Right cardiac atrium (tissue), 5 donors: ENCODE data around the gene APBB1. TPM values are rescaled to one million over a fixed set of nuclear protein-coding genes. Genes with fewer than 3 reads are reported as not detected.

ENCODE experiments used
- ATAC-seq, 2 donors: fragments of 200-7000 bp; cut with Tn5 transposase; one replicate each; pipeline versions ENCODE4 v1.8.0 to v1.9.1; 2020; ENCODE audit warnings: moderate library complexity in 2 of 2, mild to moderate bottlenecking in 1 of 2
- DNase-seq, 3 donors: peaks; one replicate each; pipeline ENCODE4 v3.0.0-alpha.2; 2020
- H3K27ac ChIP-seq: one replicate; pipeline ENCODE4 v1.5.1; 2013; ENCODE audit warnings: mild to moderate bottlenecking, low read length, control low read depth, moderate library complexity
- H3K27me3 ChIP-seq: one replicate; pipeline ENCODE4 v1.6.1; 2013; ENCODE audit not compliant: control insufficient read depth, insufficient read depth
- H3K4me1 ChIP-seq: one replicate; pipeline ENCODE4 v1.6.1; 2013; ENCODE audit warnings: low read length; ENCODE audit not compliant: control insufficient read depth, insufficient read depth
- H3K4me3 ChIP-seq: one replicate; pipeline ENCODE4 v1.5.1; 2013; ENCODE audit warnings: low read length, control low read depth
- H3K9me3 ChIP-seq: one replicate; pipeline ENCODE4 v1.6.1; 2013; ENCODE audit warnings: low read length; ENCODE audit not compliant: control insufficient read depth
- WGBS: extraction: QIAGEN DNeasy Blood & Tissue Kit; methylation state at CpG from one replicate; pipeline ENCODE4 v1.1.7; 2013; 5-methylcytosine and 5-hydroxymethylcytosine counted together
- intact Hi-C, 4 donors: fragments of 100-400 bp; cut with DNase I; formaldehyde crosslinking; loops; one replicate each; pipeline versions ENCODE4 v1.11.0 to v1.14.0; 2022 to 2023
- polyA plus RNA-seq: library from polyadenylated mRNA; stranded (reverse); fragments of 200-250 nt; gene quantifications from one replicate; pipeline ENCODE4 v1.2.3, GENCODE V29; 2013
- total RNA-seq, 4 donors: library from RNA; stranded (reverse); fragmentation: NEBNext Ultra II Directional; extraction: Animal tissue kit (Norgen Biotek cat#: 25700); gene quantifications; one replicate each; pipeline ENCODE4 v1.2.1, GENCODE V29; 2021
- donor health status: healthy with polysubstance abuse.
- donor health status: DM: no; HTN: yes; CAD: no.
- donor health status: DM: no; HTN: no; CAD: no.
- donor health status: DM: no; HTN: yes; CAD: no; lungs with severe emphysema.
- donor health status: DM: yes; HTN: yes; CAD: no.

Gene APBB1
- total and polyA plus RNA-seq, 5 donors = 70.6 to 83.9 (median 82.1) TPM

GRCh38 chr11:6418557-6419008 is 311 bp downstream of the APBB1 start:
- DNase-seq (peak; percentile 30 to 75 (median 74)), ATAC-seq (peak; percentile 56 to 60)
- Histone ChIP-seq H3K9me3 (no peaks in the 10 kb centered on the region), H3K4me1 (peaks cover 11% of the 10 kb centered on the region), H3K27ac (peak overlapping the region; percentile 78), H3K27me3 (no peaks in the 10 kb centered on the region), H3K4me3 (peak overlapping the region; percentile 99)
- under 1% methylated on average over 38 of the region's 38 CpGs for WGBS
- intact Hi-C loops = no loop called here

GRCh38 chr11:6417907-6418556 is 862 bp downstream of the APBB1 start:
- no peak for DNase-seq
- no peak overlapping the region for H3K27ac ChIP-seq
- no peaks in the 10 kb centered on the region for H3K9me3 ChIP-seq
- H3K4me3 ChIP-seq = peak overlapping the region; percentile 99
- WGBS = 19% methylated on average over 7 of the region's 7 CpGs
- intact Hi-C loops = no loop called here
- ATAC-seq = peak in 1 of 2 donors; percentile 6
- no peaks in the 10 kb centered on the region for H3K27me3 ChIP-seq
- peaks cover 11% of the 10 kb centered on the region for H3K4me1 ChIP-seq

DNA sequence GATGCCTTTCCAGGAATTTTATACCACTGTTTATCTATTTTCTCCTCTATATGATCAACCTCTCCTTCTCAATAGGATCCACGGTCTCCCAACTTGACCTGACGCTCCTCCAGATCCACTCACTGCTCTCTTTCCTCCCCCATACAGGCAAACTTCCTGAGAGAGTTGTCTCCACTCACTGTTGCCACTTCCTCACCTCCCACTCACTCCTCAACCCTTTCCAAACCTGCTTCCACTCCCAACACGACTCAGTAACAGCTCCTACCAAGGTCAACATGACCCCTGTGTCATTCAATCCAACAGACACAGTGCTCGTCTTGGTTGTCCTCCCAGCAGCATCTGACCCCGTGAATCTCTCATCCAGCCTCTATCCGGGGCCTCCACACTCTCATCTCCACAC is 3.1 kb downstream of the APBB1 start:
- ATAC-seq (no peak), DNase-seq (no peak)
- WGBS = 61% methylated on average over 6 of the region's 6 CpGs
- Histone ChIP-seq H3K27ac (no peak overlapping the region), H3K9me3 (no peaks in the 10 kb centered on the region), H3K4me1 (peaks cover 11% of the 10 kb centered on the region), H3K27me3 (no peaks in the 10 kb centered on the region), H3K4me3 (no peak overlapping the region)
- intact Hi-C loops = no loop called here

DNA sequence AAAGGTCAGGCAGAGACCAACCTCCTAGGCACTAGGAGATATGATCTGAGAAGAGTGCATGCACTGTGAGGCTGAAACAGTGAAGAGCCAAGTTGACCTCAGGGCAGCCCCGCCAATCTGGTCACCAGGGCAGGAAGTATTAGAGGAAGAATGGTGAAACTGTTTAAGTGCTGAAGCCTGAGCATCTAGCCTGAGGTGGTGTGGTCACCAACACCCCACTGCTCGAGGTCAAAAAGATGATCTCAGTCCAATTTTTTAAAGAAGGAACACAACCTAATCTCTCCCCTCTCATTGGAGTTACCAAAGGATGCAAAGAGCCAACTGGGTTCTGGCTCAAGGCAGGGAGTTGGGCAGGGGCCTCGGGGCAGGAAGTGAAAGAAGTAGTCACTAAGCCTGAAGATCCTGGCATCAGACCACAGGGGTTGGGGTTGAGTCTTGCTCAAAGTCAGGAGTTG is 4.0 kb downstream of the APBB1 start:
- Histone ChIP-seq H3K4me1 (peaks cover 11% of the 10 kb centered on the region), H3K4me3 (no peak overlapping the region), H3K27ac (no peak overlapping the region), H3K9me3 (no peaks in the 10 kb centered on the region), H3K27me3 (no peaks in the 10 kb centered on the region)
- intact Hi-C loops = no loop called here
- 72% methylated on average over 3 of the region's 3 CpGs for WGBS
- no peak for ATAC-seq
- DNase-seq = no peak

- no peak for DNase-seq
- peaks cover 11% of the 10 kb centered on the region for H3K4me1 ChIP-seq
- H3K27me3 ChIP-seq = no peaks in the 10 kb centered on the region
- no peak overlapping the region for H3K4me3 ChIP-seq
- intact Hi-C loops = no loop called here
- no peak overlapping the region for H3K27ac ChIP-seq
- WGBS = 85% methylated on average over 12 of the region's 12 CpGs
- H3K9me3 ChIP-seq = no peaks in the 10 kb centered on the region
- no peak for ATAC-seq
Measured at GRCh38 chr11:6413791-6414201, 5.1 kb downstream of the APBB1 start.

DNA sequence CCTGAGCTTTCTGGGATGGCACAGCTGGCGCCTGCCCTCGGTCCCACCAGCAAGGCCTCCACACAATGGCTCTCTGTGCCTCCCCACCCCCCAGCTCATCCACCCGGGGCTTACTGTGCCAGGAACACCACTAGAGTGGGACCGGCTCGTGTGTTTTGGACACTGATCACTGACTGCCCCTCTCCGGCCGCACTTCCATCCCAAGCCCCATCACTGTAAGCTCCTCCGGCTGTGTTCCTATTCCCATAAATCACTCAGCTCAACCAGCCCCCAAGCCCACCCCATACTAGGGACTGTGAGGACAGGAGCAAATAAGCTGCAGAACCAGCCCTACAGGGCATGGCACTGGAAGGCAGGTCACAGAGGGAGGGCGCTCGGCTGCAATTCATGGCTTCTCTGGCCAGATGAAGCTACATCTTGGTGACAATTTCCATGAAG is 7.3 kb downstream of the APBB1 start:
- Histone ChIP-seq H3K27ac (no peak overlapping the region), H3K9me3 (no peaks in the 10 kb centered on the region), H3K4me3 (no peak overlapping the region), H3K27me3 (no peaks in the 10 kb centered on the region), H3K4me1 (peaks cover 9% of the 10 kb centered on the region)
- intact Hi-C loops = no loop called here
- DNase-seq = no peak
- WGBS = 91% methylated on average over 10 of the region's 10 CpGs
- ATAC-seq = no peak

DNA sequence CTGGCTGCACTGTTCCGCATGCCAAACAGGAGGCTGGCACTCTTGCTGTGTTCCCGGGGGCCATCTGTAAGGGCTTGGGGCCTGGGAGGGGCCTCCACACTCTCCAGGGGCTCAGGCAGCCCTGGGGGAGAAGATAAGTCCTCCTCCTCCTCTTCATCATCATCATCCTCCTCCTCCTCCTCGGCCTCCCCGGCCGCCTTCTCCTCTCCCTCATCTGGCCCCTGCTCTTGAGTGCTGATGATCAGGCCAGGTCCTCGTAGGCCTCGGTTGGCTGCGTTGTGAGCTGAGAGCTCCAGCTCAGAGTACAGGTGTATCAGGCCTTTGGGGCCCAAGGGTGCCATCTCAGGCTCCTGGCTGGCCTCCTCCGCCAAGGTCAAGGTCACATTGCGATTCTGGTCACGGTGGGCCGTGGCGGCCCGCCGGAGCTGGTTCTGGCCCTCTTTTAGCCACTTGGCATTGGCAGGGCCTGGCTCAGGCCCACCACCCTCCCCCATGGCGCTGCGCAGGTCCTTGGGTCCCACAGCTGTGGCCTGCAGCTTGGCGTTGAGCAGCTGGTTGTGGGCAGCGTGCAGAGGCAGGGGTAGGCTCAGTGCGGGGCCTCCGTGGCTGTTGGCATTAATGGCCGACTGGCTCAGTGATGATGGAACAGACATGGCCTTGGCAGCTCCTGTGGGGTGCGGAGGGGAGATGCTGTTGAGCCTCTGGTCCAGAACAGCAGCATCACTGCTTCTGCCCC is 8.0 kb downstream of the APBB1 start:
- 95% methylated on average over 23 of the region's 23 CpGs for WGBS
- Histone ChIP-seq H3K9me3 (no peaks in the 10 kb centered on the region), H3K4me3 (no peak overlapping the region), H3K27me3 (no peaks in the 10 kb centered on the region), H3K4me1 (peaks cover 7% of the 10 kb centered on the region), H3K27ac (no peak overlapping the region)
- ATAC-seq (no peak), DNase-seq (no peak)
- intact Hi-C loops = no loop called here

DNA sequence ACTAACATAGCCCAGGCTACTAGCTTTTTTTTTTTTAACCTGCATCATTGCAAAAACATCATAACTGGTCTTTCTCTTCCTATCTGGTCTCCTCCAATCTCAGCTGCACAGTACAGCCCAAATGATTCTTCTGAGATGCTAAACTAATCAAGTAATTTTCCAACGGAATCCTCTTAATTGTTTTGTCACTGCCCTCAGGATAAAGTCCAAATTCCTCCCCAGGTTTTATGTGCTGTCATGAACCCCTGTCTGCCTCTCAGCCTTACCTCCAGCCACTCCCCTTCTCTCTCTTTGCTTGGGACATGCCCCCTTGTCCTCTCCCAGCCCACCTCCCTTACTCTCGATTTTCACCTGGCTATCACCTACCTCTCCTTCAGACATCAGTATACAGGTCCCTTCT is 12.5 kb downstream of the APBB1 start:
- no peak overlapping the region for H3K4me3 ChIP-seq
- ATAC-seq (no peak), DNase-seq (no peak)
- H3K9me3 ChIP-seq = no peaks in the 10 kb centered on the region
- intact Hi-C loops = no loop called here
- H3K4me1 ChIP-seq = no peaks in the 10 kb centered on the region
- H3K27me3 ChIP-seq = no peaks in the 10 kb centered on the region
- 49% methylated on average over 2 of the region's 2 CpGs for WGBS
- H3K27ac ChIP-seq = no peak overlapping the region

- ATAC-seq (no peak), DNase-seq (no peak)
- 95% methylated on average over 6 of the region's 6 CpGs for WGBS
- no peak overlapping the region for H3K27ac ChIP-seq
- H3K4me1 ChIP-seq = no peaks in the 10 kb centered on the region
- H3K4me3 ChIP-seq = no peak overlapping the region
- H3K9me3 ChIP-seq = no peaks in the 10 kb centered on the region
- intact Hi-C loops = no loop called here
- H3K27me3 ChIP-seq = no peaks in the 10 kb centered on the region
Measured at GRCh38 chr11:6405846-6406245, 13.0 kb downstream of the APBB1 start.

DNA sequence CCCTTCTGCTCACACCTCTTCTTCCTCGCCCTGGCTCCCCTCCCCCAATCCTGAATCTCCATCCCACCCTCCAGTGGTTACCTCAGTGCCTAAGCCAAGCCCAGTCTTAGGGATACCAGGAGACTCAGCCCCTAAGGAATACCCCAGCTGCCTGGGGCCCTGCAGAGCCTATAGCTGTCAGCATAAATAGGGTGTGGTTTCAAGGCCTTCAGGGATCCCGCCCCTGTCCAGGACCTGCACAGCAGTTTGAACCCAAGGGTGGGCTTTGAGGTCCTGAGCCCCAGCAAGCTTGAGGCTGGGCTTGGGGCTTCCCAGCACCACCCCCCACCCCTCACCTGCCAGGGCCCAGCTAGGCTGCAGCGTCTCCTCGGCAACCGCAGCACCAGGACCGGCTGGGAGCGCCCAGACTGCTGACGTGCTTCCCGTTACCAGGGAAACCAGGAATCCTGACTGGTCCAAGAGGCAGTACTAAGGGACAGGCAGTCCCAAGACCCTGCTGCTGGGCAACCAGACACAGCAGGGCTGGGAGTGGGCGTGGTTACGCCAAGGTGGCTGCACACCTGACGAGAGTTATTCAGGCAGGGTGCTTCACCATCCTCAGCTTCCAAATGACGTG is 13.7 kb downstream of the APBB1 start:
- no peak for DNase-seq

DNA sequence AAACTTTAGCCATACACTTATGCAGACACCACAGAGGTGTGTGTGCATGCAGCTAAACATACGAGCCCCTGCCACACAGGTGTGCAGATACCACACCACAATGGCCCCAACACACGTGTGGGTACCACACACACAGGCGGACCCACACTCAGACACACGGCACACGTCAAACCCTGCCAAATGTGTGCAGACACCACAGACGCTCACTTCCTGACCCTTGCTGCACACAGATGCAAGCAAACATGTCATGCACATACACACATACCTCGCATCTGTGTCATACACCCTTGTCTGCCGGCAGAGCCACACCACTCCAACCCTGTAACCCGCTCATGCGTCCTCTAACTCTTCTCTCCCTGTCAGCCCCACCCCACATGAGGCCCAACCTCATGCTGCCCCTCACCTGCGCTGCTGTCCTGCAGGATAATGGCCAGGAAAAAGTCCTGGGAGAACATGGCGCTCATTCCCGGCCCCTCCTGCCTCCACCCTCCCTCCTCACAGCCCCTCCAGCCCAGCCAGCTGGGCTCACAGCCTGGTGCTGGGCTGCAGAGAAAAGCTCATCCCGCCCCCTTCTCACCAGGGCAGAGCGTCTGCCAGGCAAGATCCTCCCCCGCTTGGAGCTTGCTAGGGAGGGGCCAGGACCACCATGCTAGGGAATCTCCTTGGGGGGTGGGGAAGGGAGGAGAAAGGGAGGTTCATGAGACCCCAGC is 14.4 kb downstream of the APBB1 start:
- Histone ChIP-seq H3K27me3 (no peaks in the 10 kb centered on the region), H3K4me1 (no peaks in the 10 kb centered on the region), H3K4me3 (no peak overlapping the region), H3K27ac (no peak overlapping the region), H3K9me3 (no peaks in the 10 kb centered on the region)
- no peak for ATAC-seq
- intact Hi-C loops = no loop called here
- 75% methylated on average over 16 of the region's 16 CpGs for WGBS
- DNase-seq = no peak

More for the DNA sequence above, 13.7 kb downstream of the APBB1 start:
- H3K9me3 ChIP-seq = no peaks in the 10 kb centered on the region
- no peaks in the 10 kb centered on the region for H3K27me3 ChIP-seq
- no peak overlapping the region for H3K27ac ChIP-seq
- H3K4me1 ChIP-seq = no peaks in the 10 kb centered on the region
- H3K4me3 ChIP-seq = no peak overlapping the region
- WGBS = 81% methylated on average over 13 of the region's 13 CpGs
- intact Hi-C loops = no loop called here
- ATAC-seq = no peak
